ENCODE measurements around the gene CBX4.

GRCh38 chr17:79873583-79873982, 34.3 kb upstream of the CBX4 start:
- TF ChIP-seq, protein P1, sequence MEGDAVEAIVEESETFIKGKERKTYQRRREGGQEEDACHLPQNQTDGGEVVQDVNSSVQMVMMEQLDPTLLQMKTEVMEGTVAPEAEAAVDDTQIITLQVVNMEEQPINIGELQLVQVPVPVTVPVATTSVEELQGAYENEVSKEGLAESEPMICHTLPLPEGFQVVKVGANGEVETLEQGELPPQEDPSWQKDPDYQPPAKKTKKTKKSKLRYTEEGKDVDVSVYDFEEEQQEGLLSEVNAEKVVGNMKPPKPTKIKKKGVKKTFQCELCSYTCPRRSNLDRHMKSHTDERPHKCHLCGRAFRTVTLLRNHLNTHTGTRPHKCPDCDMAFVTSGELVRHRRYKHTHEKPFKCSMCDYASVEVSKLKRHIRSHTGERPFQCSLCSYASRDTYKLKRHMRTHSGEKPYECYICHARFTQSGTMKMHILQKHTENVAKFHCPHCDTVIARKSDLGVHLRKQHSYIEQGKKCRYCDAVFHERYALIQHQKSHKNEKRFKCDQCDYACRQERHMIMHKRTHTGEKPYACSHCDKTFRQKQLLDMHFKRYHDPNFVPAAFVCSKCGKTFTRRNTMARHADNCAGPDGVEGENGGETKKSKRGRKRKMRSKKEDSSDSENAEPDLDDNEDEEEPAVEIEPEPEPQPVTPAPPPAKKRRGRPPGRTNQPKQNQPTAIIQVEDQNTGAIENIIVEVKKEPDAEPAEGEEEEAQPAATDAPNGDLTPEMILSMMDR (IDR thresholded peaks at IDR 0.05 in 2 of 3, conservative IDR thresholded peaks at IDR 0.05 in 1 of 3; ENCODE audit: control insufficient read depth in 2 of 3, extremely low read depth in 1 of 3, insufficient read depth in 1 of 3, low read depth in 3 of 3, low read length in 3 of 3): no peak
- TF ChIP-seq TAF1 (IDR thresholded peaks at IDR 0.05; ENCODE audit: borderline replicate concordance, low read depth, low read length): no peak
- TF ChIP-seq EED (IDR thresholded peaks at IDR 0.05; ENCODE audit: low read depth): no peak
- TF ChIP-seq, protein P2, sequence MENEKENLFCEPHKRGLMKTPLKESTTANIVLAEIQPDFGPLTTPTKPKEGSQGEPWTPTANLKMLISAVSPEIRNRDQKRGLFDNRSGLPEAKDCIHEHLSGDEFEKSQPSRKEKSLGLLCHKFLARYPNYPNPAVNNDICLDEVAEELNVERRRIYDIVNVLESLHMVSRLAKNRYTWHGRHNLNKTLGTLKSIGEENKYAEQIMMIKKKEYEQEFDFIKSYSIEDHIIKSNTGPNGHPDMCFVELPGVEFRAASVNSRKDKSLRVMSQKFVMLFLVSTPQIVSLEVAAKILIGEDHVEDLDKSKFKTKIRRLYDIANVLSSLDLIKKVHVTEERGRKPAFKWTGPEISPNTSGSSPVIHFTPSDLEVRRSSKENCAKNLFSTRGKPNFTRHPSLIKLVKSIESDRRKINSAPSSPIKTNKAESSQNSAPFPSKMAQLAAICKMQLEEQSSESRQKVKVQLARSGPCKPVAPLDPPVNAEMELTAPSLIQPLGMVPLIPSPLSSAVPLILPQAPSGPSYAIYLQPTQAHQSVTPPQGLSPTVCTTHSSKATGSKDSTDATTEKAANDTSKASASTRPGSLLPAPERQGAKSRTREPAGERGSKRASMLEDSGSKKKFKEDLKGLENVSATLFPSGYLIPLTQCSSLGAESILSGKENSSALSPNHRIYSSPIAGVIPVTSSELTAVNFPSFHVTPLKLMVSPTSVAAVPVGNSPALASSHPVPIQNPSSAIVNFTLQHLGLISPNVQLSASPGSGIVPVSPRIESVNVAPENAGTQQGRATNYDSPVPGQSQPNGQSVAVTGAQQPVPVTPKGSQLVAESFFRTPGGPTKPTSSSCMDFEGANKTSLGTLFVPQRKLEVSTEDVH (IDR thresholded peaks at IDR 0.05; ENCODE audit: low read depth, partially characterized antibody): no peak
- no peak for TF ChIP-seq NFYB (IDR thresholded peaks at IDR 0.05; ENCODE audit: insufficient read depth, low read depth, low read length)
- TF ChIP-seq EZH2 (IDR thresholded peaks at IDR 0.05; ENCODE audit: borderline replicate concordance, control insufficient read depth, low read depth, low read length): no peak
- no peak for TF ChIP-seq ETV6 (conservative IDR thresholded peaks at IDR 0.05 in 1 of 2, IDR thresholded peaks at IDR 0.05 in 1 of 2; ENCODE audit: borderline replicate concordance in 1 of 2, low read depth in 1 of 2)
- no peak for TF ChIP-seq ATF3 (IDR thresholded peaks at IDR 0.05; ENCODE audit: borderline replicate concordance, extremely low read depth, low read depth, low read length)
- TF ChIP-seq SUZ12 (IDR thresholded peaks at IDR 0.05; ENCODE audit: unreplicated experiment): no peak
